ENCODE results near the gene LRR1.
"Not testable (repeated sequence)": the region's sequence is repeated elsewhere in the genome, so short reads cannot be mapped to it uniquely, and the experiment has no call there.

LRR1 gene

DNA sequence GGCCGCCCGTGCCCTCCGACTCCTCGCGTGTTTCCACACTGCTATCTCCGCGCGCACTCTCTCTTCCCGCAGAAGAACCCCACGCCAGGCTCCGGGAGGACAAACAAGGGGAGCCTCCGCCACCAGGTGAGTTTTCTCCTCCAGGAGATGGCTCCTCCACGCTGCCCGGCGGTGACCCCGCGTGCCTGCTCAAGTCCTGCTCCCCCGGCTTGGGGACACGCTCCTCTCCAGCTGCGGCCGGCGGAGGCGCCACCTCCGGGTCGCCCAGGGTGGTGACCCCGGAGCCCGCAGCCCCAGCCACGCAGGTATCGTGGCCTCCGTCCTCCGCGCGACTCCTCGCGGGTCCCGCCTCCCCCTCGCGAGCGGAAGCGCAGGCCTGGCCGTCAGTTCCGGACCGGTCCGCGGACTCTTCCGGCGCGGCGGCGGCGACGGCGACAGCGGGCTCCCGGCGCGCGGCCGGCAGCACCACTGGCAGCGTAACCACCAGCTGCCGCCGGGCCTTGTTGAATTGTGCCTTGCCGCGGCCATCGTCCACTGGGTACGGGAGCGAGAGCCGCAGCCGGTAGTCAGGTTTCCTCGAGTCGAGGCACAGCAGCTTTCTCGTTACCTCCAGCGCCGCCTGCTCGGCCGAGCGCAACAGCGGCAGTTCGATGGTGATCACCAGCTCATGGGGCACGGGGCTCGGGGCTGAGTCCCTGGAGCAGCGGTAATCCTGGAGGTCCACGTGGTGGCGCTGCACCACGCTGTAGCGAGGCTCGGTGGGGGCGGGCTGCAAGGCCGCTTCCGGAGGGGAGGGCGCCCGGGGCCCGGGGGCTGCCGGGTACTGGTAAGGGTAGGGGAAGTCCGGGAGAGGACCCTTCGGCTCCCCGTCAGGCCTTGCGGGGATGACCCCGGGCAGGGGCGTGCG is 35.2 kb downstream of the LRR1 start:
- DNase-seq: peak; percentile 95 to 97 (median 96)

DNA sequence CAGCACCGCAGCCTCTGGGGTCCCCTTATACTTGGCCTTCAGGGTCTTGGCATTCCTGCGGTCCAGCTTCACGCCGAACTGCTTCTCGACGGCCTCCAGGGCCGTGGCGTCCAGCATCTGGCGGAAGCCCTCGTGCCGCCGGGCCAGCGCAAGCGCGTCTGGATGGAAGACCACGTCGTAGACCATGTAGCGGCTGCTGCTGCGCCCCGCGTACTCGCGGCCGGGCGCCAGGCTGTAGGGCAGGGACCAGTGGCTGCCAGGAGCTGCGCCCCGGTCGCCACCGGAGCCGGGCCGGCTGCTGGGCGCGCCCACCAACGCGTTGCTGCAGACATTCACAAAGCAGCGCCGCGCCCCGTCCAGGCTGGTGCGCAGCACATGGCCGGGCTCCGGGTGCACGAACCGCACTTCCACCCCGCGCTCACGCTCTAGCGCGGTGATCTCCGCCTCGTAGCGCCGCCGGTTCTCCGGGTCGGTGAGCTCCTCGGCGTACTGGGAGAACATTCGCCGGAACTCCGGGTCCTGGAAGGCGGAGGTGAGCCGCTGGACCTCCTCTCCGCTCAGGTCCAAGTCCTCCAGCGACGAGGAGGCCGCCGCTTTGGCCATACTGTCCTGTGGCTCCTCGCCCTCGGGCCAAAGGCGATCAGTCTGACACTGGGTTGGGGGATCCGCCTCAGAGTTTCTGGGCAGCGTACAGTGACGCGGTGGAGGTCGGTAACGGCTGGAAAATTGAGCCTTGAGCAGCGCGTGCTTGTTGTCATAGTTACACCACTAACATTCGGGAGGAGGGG is 36.0 kb downstream of the LRR1 start, which contains the start of gene DNAAF2:
Gene DNAAF2, minus strand, starts transcription at position 698 of the 788 bp plus-strand sequence. Its CDS starts 95 bp downstream, at position 603.
- peak; percentile 50 to 78 (median 68) for DNase-seq

- no peak for DNase-seq
These were observed 38.1 kb downstream of the LRR1 start for GRCh38 chr14:49636866-49637265.

DNA sequence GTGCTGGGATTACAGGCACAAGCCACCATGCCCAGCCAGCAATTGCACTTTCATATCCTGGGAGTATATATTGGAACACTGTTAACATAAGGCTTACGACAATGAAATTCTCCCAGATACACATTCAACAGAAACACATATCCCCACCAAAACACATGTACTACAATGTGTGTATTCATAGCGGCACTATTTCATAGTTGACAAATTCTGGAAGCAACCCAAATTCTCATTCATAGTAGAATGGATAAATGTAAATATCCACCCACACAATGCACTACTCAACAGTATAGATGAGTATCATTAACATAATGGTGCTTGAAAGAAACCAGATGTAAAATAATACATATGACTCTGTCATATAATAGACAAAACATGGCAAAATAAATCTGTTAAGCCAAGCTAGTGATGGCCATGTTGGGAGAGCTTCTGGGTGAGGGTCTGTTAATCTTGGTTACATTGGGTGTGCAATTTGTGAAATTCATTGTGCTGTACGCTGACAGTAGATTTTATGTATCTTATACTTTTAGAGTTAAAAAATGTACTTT is 38.9 kb downstream of the LRR1 start:
- DNase-seq: no peak

DNA sequence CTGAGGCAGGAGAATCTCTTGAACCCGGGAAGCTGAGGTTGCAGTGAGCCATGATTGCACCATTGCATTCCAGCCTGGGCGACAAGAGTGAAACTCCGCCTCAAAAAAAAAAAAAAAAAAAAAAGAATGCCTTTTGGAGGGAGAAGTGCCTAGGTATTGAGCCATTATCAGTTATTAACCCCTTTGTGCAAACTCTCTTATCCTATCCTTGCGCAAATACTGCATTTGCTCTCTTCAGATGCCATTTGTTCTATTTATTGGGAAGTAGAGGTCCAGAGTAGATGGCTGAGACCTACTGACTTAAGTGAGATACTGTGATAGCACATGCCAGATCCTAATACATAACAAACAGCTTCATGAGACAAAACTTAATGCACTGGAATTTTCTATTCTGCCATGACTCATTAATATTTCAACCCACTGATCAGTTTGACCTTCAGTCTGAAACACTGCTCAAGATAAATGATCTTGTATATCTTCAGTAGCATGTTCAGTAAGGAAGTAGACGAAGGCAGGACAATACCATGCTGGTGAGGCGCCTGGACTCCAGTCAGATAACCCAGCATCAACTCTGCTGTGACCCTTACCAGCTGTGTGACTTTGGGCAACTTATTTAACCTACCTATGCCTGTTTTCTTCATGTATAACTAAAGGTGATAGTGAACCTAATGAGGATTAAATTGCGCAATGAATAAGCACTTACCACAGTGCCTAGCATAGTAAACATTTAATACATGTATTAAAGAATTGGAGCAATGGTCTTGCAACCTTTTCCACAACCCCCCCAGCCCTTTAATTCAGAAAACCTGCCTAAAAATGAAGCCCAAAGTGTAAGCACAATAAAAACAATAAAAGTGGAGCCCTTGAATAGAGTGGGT is 42.0 kb downstream of the LRR1 start:
- no peak for DNase-seq

DNA sequence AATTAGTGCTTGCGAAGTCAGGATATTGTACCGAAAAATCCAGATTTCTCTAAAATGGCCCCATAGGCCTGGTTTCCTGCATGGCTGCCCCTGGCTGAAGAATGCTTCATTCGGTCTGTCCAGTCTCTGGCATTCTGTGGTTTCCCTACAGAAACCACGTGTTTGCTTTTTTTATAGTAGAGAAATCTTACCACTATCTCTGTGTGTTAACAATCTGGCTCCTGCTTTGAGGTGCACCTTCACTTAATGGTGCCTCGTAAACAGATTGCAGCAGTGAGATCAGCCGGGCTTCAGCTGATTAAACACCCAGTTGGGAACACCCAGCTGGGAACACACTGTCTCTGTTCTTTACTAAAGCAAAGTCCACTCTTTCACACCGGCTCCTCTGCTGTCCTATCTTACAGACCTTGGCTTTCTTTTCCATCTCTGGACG is 43.0 kb downstream of the LRR1 start:
- DNase-seq: no peak

GRCh38 chr14:49642163-49642562 is 43.4 kb downstream of the LRR1 start:
- no peak for DNase-seq

DNA sequence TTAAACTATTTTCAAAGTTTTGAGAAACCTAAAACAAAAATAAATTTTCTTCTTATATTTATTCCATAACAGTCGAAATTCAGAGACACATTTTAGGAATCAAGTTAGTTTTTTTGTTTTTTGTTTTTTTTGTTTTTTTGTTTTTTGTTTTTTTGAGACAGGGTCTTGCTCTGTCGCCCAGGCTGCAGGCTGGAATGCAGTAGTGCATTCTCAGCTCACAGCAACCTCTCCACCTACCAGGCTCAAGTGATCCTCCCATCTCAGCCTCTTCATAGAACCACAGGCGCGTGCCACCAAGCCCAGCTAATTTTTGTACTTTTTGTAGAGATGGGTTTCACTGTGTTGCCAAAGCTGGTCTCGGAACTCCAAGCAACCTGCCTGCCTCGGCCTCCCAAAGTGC is 54.8 kb downstream of the LRR1 start:
- DNase-seq: no peak

- DNase-seq: no peak
These were observed 55.8 kb downstream of the LRR1 start for GRCh38 chr14:49654511-49654910.

DNA sequence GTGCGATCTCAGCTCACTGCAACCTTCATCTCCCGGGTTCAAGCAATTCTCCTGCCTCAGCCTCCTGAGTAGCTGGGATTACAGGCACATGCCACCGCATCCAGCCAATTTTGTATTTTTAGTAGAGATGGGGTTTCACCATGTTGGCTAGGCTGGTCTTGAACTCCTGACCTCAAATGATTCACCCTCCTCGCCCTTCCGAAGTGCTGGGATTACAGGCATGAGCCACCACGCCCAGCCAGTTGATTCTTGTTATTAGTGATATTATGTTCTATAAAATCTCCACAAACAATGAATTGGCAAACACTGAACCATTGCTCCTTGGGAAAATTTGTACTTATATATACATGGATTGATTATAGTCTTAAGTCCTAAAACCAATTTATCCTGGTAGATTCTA is 58.8 kb downstream of the LRR1 start:
- DNase-seq: not testable (repeated sequence)

DNA sequence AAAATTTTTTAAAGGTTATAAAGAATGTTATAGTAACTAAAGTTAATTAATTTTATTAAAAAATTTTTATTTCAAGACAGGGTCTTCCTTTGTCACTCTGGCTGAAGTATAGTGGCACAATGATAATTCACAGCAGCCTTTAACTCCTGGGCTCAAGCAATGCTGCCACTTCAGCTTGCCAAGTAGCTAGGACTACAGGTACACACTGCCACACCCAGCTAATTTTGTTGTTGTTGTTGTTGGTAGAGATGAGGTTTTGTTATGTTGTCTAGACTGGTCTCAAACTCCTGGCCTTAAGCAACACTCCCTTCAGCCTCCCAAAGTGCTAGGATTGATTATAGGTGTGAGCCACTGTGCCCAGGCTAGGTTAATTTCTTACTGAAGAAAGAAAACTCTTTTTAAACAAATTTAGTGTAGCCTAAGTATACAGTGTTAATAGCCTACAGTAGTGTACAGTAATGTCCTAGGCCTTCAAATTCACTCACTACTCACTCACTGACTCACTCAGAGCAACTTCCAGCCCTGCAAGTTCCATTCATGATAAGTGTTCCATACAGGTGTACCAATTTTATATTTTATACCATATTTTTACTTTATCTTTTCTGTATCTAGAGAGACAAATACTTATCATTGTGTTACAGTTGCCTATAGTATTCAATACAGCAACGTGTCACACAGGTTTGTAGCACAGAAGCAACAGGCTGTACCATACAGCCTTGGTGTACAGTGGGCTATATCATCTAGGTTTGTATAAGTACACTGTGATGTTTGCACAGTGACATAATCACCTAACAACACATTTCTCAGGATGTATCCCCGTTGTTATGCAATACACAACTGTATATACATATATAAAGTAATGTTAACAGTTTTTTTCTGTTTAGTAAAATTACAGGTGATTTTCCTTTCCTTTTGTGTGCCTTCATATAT is 61.1 kb downstream of the LRR1 start:
- DNase-seq: no peak

All from suppressor macrophage (primary cell).